ENCODE results near the gene CCDC117.
A peak's percentile ranks its signal among the peaks of the same experiment; 100 is the strongest.
"Not testable (repeated sequence)": the region's sequence is repeated elsewhere in the genome, so short reads cannot be mapped to it uniquely, and the experiment has no call there.

CCDC117 gene

GRCh38 chr22:28772633-28773460, at the start of gene CCDC117:
Gene CCDC117 (plus strand): TSS chr22:28772695. CDS start chr22:28772850, 155 bp downstream.
- peak; percentile 56 for DNase-seq

- DNase-seq: no peak
Observed at GRCh38 chr22:28728002-28728401, 44.5 kb upstream of the CCDC117 start.

DNA sequence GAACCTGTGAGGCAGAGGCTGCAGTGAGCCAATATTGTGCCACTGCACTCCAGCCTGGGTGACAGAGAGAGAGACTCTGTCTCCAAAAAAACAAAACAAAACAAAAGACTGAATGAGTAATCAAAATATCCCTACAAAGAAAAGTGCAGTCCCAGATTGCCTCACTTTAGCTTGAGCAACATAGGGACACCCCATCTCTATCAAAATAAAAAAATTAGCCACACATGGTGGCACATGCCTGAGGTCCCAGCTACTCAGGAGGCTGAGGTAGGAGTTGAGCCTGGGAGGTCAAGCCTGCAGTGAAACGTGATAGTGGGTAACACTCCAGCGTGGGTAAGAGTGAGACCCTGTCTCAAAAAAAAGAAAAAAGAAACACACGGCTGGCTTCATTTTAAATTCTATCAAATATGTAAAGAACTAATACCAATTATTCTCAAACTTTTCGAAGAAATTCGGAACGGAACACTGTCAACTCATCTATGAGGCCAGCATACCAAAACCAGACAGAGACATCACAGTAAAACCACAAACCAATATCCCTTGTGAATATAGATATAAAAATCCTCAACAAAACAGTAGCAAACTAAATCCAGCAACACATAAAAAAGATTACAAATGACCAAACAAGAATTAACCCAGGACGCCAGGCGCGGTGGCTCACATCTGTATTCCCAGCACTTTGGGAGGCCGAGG, 43.7 kb upstream of the CCDC117 start:
- DNase-seq: no peak

DNA sequence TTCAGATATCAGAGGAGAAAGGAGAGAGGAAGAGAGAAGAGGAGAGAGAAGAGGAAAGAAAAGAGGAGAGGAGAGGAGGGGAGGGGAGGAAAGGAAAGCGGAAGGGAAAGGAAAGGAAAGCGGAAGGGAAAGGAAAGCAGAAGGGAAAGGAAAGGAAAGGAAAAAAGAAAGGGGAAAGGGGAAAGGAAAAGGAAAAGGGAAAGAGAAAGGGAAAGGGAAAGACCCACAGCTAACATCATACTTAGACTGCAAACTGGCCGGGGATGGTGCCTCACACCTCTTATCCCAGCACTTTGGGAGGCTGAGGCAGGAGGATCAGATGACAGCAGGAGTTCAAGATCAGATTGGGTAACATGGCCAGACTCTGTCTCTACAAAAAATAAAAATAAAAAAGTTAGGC, 42.3 kb upstream of the CCDC117 start:
- no peak for DNase-seq

- DNase-seq: no peak
Observed at GRCh38 chr22:28734393-28734792, 38.1 kb upstream of the CCDC117 start.

- peak; percentile 26 for DNase-seq
Observed at GRCh38 chr22:28736301-28737155, 36.0 kb upstream of the CCDC117 start.

DNA sequence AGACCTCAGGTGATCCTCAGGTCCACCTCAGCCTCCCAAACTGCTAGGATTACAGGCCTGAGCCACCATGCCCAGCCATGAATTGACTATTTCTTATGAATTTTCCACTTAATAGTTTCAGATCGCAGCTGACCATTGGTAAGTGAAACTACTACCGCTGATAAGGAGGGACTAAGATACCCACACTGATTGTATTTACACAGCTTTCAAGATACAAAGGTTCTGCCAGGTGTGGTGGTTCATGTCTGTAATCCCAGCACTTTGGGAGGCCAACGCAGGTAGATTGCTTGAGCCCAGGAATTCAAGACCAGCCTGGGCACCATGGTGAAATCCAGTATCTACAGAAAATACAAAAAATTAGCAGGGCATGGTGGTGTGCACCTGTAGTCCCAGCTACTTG, 34.8 kb upstream of the CCDC117 start:
- no peak for DNase-seq

DNA sequence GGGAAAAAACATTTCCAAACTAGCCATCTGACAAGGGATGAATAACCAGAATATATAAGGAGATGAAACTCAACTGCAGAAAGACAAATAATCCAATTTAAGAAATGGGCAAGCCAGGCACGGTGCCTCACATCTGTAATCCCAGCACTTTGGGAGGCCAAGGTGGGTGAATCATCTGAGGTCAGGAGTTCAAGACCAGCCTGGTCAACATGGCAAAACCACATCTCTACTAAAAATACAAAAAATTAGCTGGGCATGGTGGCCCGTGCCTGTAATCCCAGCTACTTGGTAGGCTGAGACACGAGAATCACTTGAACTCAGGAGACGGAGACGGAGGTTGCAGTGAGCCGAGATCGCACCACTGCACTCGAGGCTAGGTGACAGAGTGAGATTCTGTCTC, 33.6 kb upstream of the CCDC117 start:
- DNase-seq: not testable (repeated sequence)

DNA sequence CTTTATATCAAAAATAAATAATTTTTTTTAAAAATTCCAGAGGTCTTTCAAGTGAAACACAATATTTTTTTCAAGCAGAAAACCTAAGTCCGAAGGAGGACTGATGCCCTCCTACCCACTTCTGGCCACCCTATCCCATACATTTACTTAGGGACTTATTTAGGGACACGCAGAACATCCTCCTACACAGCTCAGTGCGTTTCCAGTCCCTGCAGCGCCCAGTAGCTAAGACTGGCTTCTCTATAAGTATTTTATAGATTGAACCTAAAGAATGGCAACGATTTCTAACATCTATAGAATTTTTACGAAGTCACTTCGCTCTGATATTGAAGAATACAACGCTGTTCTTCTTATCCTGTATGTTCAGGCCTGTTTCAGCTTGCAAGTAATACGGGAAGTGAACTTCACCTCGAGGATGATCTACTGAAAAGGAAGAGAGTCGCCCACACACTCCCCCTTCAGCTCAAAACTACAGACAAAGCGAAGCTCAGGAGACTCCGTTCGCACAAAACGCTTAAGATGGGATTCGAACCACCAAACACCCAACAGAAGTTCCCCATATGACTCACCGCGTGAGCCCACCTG, 31.2 kb upstream of the CCDC117 start:
- DNase-seq: no peak

- peak; percentile 86 for DNase-seq
Observed at GRCh38 chr22:28741785-28742561, 30.5 kb upstream of the CCDC117 start, which contains the start of the genes CHEK2 and HSCB. Gene CHEK2 (minus strand): TSS chr22:28741820. CDS start chr22:28734721, 7,099 bp downstream. Gene HSCB (plus strand): TSS chr22:28742039. CDS start chr22:28742096, 57 bp downstream.

- DNase-seq: no peak
Observed at GRCh38 chr22:28742562-28742962, 29.9 kb upstream of the CCDC117 start.

- no peak for DNase-seq
Observed at GRCh38 chr22:28743852-28744251, 28.6 kb upstream of the CCDC117 start.

GRCh38 chr22:28750471-28750881, 22.0 kb upstream of the CCDC117 start:
- DNase-seq: no peak

- DNase-seq: not testable (repeated sequence)
Observed at GRCh38 chr22:28754512-28754911, 18.0 kb upstream of the CCDC117 start.

- peak; percentile 47 for DNase-seq
Observed at GRCh38 chr22:28759861-28760560, 12.5 kb upstream of the CCDC117 start.

GRCh38 chr22:28761449-28761755, 11.1 kb upstream of the CCDC117 start:
- no peak for DNase-seq

DNA sequence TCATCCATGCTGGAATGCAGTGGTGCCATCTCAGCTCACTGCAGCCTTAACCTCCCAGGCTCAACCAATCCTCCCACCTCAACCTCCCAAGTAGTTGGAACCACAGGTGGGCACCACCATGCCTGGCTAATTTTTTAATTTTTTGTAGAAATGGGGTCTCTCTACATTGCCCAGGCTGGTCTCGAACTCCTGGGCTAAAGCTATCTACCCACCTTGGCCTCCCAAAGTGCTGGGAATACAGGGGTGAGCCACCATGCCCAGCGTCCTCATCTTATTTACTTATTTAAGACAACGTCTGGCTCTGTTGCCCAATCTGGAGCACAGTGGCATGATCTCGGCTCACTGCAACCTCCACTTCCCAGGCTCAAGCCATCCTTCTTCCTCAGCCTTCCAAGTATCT, 10.5 kb upstream of the CCDC117 start:
- DNase-seq: not testable (repeated sequence)

GRCh38 chr22:28766628-28767027, 5.9 kb upstream of the CCDC117 start:
- DNase-seq: no peak

GRCh38 chr22:28768701-28769393, 3.6 kb upstream of the CCDC117 start:
- DNase-seq: no peak

DNA sequence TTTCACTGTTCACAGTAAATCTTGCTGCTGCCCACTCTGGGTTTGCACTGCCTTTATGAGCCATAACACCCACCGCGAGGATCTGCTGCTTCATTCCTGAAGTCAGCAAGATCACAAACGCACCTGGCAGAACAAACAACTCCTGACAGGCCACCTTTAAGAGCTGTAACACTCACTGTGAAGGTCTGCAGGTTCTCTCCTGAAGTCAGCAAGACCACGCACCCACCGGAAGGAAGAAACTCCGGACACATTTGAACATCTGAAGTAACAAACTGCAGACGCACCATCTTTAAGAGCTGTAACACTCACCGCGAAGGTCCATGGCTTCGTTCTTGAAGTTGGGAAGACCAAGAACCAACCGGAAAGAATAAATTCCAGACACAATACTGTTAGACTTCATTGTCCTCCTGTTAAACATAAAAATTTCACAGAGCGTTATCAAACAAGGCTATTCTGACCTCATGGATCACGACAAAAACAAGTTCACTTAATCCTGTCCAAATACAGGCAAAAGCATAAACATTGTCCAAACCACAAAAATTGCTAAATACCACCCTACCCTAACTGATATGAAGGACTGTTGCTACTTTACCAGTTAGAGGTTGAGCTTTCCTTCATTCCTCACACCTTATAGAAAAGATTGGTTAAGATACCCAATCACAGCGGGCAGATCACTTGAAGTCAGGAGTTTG, 3.0 kb upstream of the CCDC117 start:
- no peak for DNase-seq
